ENCODE results near the gene VEGFA.

GRCh38 chr6:43807228-43808061 is 37.4 kb downstream of the VEGFA start:
- TF ChIP-seq POLR2AphosphoS5 (IDR thresholded peaks at IDR 0.05), result no peak
- no peak for TF ChIP-seq CTCF (IDR thresholded peaks at IDR 0.05; ENCODE audit: poor library complexity, severe bottlenecking)
- TF ChIP-seq, protein P1, sequence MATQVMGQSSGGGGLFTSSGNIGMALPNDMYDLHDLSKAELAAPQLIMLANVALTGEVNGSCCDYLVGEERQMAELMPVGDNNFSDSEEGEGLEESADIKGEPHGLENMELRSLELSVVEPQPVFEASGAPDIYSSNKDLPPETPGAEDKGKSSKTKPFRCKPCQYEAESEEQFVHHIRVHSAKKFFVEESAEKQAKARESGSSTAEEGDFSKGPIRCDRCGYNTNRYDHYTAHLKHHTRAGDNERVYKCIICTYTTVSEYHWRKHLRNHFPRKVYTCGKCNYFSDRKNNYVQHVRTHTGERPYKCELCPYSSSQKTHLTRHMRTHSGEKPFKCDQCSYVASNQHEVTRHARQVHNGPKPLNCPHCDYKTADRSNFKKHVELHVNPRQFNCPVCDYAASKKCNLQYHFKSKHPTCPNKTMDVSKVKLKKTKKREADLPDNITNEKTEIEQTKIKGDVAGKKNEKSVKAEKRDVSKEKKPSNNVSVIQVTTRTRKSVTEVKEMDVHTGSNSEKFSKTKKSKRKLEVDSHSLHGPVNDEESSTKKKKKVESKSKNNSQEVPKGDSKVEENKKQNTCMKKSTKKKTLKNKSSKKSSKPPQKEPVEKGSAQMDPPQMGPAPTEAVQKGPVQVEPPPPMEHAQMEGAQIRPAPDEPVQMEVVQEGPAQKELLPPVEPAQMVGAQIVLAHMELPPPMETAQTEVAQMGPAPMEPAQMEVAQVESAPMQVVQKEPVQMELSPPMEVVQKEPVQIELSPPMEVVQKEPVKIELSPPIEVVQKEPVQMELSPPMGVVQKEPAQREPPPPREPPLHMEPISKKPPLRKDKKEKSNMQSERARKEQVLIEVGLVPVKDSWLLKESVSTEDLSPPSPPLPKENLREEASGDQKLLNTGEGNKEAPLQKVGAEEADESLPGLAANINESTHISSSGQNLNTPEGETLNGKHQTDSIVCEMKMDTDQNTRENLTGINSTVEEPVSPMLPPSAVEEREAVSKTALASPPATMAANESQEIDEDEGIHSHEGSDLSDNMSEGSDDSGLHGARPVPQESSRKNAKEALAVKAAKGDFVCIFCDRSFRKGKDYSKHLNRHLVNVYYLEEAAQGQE (IDR thresholded peaks at IDR 0.05; ENCODE audit: borderline replicate concordance), result no peak
- TF ChIP-seq EZH2 (IDR thresholded peaks at IDR 0.05; ENCODE audit: borderline replicate concordance, insufficient read depth, low read length, poor library complexity, severe bottlenecking), result no peak

All from neural cell (in vitro differentiated cells).